Vagina (tissue), 2 donors: Measurements from ENCODE around the gene OPN4. TPM values are rescaled to one million over a fixed set of nuclear protein-coding genes. Genes with fewer than 3 reads are reported as not detected.

Experiments
- DNase-seq, 2 donors: peaks; one replicate each; pipeline ENCODE4 v3.0.0-alpha.2; 2017; ENCODE audit errors: extremely low spot score in 2 of 2
- H3K27ac ChIP-seq: fragments of 200-600 bp; sonication (generic); one replicate; pipeline ENCODE4 v1.5.1; 2019
- H3K27me3 ChIP-seq: fragments of 200-600 bp; sonication (generic); one replicate; pipeline ENCODE4 v1.5.1; 2019
- H3K36me3 ChIP-seq, 2 donors: fragments of 200-600 bp; sonication (generic); one replicate each; pipeline ENCODE4 v1.5.1; 2017 to 2019
- H3K4me1 ChIP-seq: fragments of 200-600 bp; sonication (generic); one replicate; pipeline ENCODE4 v1.5.1; 2019
- H3K4me3 ChIP-seq, 2 donors: fragments of 200-600 bp; sonication (generic); 1 replicate in 1 of 2; 2 replicates in 1 of 2; pipeline ENCODE4 v1.5.1; 2016 to 2019
- H3K9me3 ChIP-seq: fragments of 200-600 bp; sonication (generic); one replicate; pipeline ENCODE4 v1.5.1; 2019
- CTCF ChIP-seq, 3 experiments: fragments of 450-650 bp in 2 of 3; fragments of 200-600 bp in 1 of 3; sonication (generic) in 1 of 3; IDR thresholded peaks; one replicate each; pipeline ENCODE4 v1.5.1; 2017 to 2019; ENCODE audit warnings: antibody characterized with exemption in 3 of 3, mild to moderate bottlenecking in 2 of 3, moderate library complexity in 2 of 3
- POLR2A ChIP-seq, 2 donors: fragments of 450-650 bp; IDR thresholded peaks; one replicate each; pipeline ENCODE4 v1.6.1; 2017; ENCODE audit warnings: antibody characterized with exemption in 2 of 2, mild to moderate bottlenecking in 2 of 2, moderate library complexity in 2 of 2
- POLR2AphosphoS5 ChIP-seq, 2 donors: sonication (generic); formaldehyde crosslinking; IDR thresholded peaks; one replicate each; pipeline ENCODE4 v1.9.0; 2017; ENCODE audit warnings: antibody characterized with exemption in 2 of 2, mild to moderate bottlenecking in 2 of 2, low read depth in 1 of 2; ENCODE audit not compliant: insufficient read depth in 1 of 2
- intact Hi-C: fragments of 100-400 bp; cut with DNase I; formaldehyde crosslinking; loops from one replicate; pipeline ENCODE4 v1.15.1; 2023
- total RNA-seq: library from RNA; depleted of rRNA; stranded (reverse); fragments of >200 nt; gene quantifications from one replicate; pipeline ENCODE4 v1.2.3, GENCODE V29; 2016

The OPN4 gene
- total RNA-seq, 1 donor from 2014 or later = not detected

- H3K4me1 ChIP-seq = peaks cover 6% of the 10 kb centered on the region
- no peak for DNase-seq
- H3K27ac ChIP-seq = no peak overlapping the region
- TF ChIP-seq CTCF (IDR thresholded peaks at IDR 0.05) (no peak), POLR2A (IDR thresholded peaks at IDR 0.05) (no peak), POLR2AphosphoS5 (IDR thresholded peaks at IDR 0.05; ENCODE audit: insufficient read depth in 1 of 2, low read depth in 1 of 2) (no peak)
- intact Hi-C loops = loop anchor here (5.0 kb wide), 1 partner anchor 190 kb away; no protein-coding TSS in a partner anchor
- H3K27me3 ChIP-seq = no peaks in the 10 kb centered on the region
- no peak overlapping the region for H3K4me3 ChIP-seq
- H3K36me3 ChIP-seq = no peaks in the 10 kb centered on the region
- no peaks in the 10 kb centered on the region for H3K9me3 ChIP-seq
Measured at GRCh38 chr10:86706977-86707376, 52.6 kb downstream of the OPN4 start.

GRCh38 chr10:86707505-86707904 lies 53.2 kb downstream of the OPN4 start:
- H3K4me1 ChIP-seq = peaks cover 12% of the 10 kb centered on the region
- no peak for TF ChIP-seq POLR2AphosphoS5 (IDR thresholded peaks at IDR 0.05; ENCODE audit: insufficient read depth in 1 of 2, low read depth in 1 of 2)
- TF ChIP-seq CTCF (IDR thresholded peaks at IDR 0.05) = no peak
- TF ChIP-seq POLR2A (IDR thresholded peaks at IDR 0.05) = no peak
- no peak for DNase-seq
- no peaks in the 10 kb centered on the region for H3K36me3 ChIP-seq
- H3K27ac ChIP-seq = no peak overlapping the region
- no peaks in the 10 kb centered on the region for H3K9me3 ChIP-seq
- no peak overlapping the region for H3K4me3 ChIP-seq
- intact Hi-C loops = loop anchor here (5.0 kb wide), 1 partner anchor 190 kb away; no protein-coding TSS in a partner anchor
- no peaks in the 10 kb centered on the region for H3K27me3 ChIP-seq

DNA sequence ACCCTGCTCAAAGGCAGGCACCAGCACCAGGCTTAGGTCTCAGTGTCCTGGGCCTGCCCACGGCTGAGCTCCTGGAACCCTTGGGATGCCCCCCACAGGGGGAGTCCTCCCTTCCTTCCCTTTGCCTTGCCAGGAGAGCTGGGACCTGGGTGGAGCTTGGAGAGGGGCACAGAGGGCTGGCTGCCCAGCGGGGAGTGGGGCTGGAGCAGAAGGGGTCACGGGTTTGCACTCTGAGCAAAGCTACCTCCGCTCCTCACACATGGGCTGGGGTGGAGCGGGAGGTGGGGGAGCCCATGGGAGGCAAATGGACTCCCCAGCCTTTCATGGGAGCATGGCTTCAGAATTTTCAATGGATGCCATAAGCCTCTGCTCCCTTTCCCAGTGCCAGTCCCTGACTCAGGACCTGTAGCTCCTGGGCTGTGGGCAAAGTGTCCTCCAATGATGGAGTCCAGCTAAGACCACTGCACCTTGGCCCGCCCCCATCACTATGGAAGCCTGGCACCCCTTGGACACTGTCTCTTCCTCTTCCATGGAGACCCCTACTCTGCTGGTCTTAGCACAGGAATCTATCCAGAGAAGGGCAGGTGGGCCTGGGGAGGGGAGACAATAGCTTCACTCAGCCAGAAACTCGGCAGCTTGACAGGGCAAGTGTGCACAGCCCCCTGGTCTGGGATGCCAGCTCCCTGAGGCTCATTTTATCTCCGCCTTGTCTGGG lies 53.9 kb downstream of the OPN4 start:
- no peaks in the 10 kb centered on the region for H3K36me3 ChIP-seq
- no peaks in the 10 kb centered on the region for H3K27me3 ChIP-seq
- TF ChIP-seq POLR2AphosphoS5 (IDR thresholded peaks at IDR 0.05; ENCODE audit: insufficient read depth in 1 of 2, low read depth in 1 of 2) = no peak
- no peak overlapping the region for H3K27ac ChIP-seq
- H3K9me3 ChIP-seq = no peaks in the 10 kb centered on the region
- intact Hi-C loops = loop anchor here (5.0 kb wide), 1 partner anchor 189 kb away; no protein-coding TSS in a partner anchor
- no peak overlapping the region for H3K4me3 ChIP-seq
- no peak for DNase-seq
- H3K4me1 ChIP-seq = peaks cover 15% of the 10 kb centered on the region

GRCh38 chr10:86708783-86709380 lies 54.5 kb downstream of the OPN4 start:
- Histone ChIP-seq H3K4me3 (no peak overlapping the region), H3K27ac (no peak overlapping the region), H3K36me3 (no peaks in the 10 kb centered on the region), H3K27me3 (no peaks in the 10 kb centered on the region), H3K4me1 (peaks cover 15% of the 10 kb centered on the region), H3K9me3 (no peaks in the 10 kb centered on the region)
- TF ChIP-seq CTCF (IDR thresholded peaks at IDR 0.05) = no peak
- TF ChIP-seq POLR2AphosphoS5 (IDR thresholded peaks at IDR 0.05; ENCODE audit: insufficient read depth in 1 of 2, low read depth in 1 of 2) = no peak
- no peak for TF ChIP-seq POLR2A (IDR thresholded peaks at IDR 0.05)
- intact Hi-C loops = loop anchor here (5.0 kb wide), 1 partner anchor 188 kb away; no protein-coding TSS in a partner anchor
- no peak for DNase-seq

DNA sequence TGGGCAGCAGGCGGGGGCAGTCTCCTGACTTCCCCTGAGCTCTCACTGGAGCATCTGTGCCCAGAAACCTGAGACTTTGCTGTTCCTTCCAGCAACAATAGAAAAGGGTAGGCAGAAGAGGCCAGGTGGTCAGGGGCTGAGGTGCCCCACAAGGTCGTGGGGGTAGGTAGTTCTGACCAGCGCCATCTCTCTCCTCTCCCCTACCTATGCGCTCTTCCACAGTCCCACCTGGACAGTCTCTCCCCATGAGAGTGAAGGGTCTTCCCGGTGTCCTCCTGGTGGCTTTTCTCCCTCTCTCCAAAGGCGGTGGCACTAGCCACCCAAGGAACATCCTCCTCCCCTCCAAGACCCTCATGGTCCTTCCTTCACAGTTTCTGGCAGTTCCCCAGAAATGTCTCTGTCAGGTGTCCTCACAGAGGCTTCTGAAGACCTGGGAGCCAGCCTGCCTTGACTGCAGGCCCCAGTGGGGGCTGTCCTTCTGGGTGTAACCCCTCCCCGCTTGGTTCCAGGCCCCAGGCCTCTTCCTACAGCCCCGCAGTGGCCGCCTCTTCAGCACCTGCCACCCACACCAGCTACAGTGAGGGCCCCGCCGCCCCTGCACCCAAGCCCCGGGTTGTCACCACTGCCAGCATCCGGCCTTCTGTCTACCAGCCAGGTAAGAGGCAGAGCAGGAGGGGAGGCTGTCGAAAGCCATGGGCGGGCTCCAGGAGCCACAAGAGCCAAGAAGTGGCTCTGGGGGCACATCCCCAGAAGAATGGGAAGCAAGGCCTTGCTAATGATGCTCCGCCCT lies 55.2 kb downstream of the OPN4 start:
- Histone ChIP-seq H3K27me3 (no peaks in the 10 kb centered on the region), H3K4me3 (no peak overlapping the region), H3K27ac (no peak overlapping the region), H3K9me3 (no peaks in the 10 kb centered on the region), H3K4me1 (peaks cover 15% of the 10 kb centered on the region), H3K36me3 (no peaks in the 10 kb centered on the region)
- no peak for TF ChIP-seq POLR2A (IDR thresholded peaks at IDR 0.05)
- no peak for TF ChIP-seq CTCF (IDR thresholded peaks at IDR 0.05)
- TF ChIP-seq POLR2AphosphoS5 (IDR thresholded peaks at IDR 0.05; ENCODE audit: insufficient read depth in 1 of 2, low read depth in 1 of 2) = no peak
- intact Hi-C loops = loop anchor here (5.0 kb wide), 2 partner anchors 48 to 188 kb away; partner anchors contain the start of gene BMPR1A
- DNase-seq = no peak
